GM12872 (cell line): ENCODE results near the gene HBG1.

Experiments
- TF ChIP-seq, protein P1 (sequence below): IDR thresholded peaks from 3 replicates; pipeline ENCODE4 v1.5.1; 2011; ENCODE audit warnings: low read depth, mild to moderate bottlenecking, low read length, moderate library complexity; ENCODE audit not compliant: insufficient read depth

HBG1 gene

DNA sequence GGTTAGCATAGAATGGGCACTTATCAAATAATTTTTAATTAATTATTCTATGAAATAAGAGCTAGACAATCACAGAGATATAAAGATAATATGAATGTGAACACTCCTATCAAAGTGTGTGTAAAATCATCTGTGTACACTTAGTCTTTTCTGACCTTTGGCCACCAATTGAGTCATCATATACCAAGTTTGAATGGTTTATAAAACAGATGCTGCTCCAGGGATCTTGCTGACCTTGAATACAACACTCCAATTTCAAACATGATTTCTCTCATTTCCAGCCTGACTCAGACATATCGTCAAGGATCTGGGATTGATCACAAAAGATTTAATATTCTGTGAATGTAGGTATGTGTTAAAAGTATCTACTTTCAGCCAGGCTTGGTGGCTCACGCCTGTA lies 46.3 kb downstream of the HBG1 start:
- TF ChIP-seq, protein P1, sequence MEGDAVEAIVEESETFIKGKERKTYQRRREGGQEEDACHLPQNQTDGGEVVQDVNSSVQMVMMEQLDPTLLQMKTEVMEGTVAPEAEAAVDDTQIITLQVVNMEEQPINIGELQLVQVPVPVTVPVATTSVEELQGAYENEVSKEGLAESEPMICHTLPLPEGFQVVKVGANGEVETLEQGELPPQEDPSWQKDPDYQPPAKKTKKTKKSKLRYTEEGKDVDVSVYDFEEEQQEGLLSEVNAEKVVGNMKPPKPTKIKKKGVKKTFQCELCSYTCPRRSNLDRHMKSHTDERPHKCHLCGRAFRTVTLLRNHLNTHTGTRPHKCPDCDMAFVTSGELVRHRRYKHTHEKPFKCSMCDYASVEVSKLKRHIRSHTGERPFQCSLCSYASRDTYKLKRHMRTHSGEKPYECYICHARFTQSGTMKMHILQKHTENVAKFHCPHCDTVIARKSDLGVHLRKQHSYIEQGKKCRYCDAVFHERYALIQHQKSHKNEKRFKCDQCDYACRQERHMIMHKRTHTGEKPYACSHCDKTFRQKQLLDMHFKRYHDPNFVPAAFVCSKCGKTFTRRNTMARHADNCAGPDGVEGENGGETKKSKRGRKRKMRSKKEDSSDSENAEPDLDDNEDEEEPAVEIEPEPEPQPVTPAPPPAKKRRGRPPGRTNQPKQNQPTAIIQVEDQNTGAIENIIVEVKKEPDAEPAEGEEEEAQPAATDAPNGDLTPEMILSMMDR = no peak

DNA sequence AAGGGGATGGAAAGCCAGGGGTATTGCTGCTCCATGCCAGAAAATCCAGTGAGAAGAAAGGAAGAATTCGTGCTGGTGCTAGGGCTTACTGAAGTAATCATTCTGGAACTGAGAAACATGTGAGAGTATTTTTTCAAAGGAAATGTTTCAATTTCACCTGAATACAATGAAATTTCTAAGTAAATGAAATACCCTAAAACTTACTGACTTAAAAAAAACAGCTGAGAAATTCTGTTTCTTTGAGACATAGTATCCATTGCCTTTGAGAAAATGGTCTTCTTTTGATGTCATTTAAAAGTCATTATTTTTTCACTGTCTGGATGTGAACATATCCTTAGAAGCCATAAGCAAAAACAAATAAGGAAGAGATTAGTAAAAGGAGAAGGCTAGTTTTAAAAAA lies 49.1 kb downstream of the HBG1 start, which contains the start of gene OR51V1:
Gene OR51V1, minus strand, starts transcription at position 101 of the 400 bp plus-strand sequence. Its CDS starts 0 bp downstream, at position 101.
- TF ChIP-seq, protein P1 = no peak

DNA sequence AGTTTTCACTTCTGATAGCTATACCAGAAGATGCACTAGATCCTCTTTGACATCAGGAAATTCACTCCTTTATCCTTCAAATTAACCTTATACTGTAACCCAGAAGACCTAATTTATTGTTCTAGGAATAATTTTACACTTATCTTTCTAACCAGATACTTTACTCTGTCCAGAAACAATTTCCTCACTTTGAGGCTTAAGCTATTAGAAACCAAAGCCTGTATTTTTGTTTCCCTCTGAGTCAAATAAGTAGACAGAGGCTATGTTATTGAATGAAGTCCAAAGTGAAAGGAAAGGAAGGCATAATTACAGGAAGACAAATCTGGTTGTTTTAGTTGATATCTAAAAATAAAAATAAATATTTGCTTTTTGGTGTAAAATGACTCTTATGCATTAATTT lies 51.4 kb downstream of the HBG1 start:
- TF ChIP-seq, protein P1 = no peak
